AG04450 (cell line): ENCODE measurements around the gene PI4KB. TPM values are rescaled to one million over a fixed set of nuclear protein-coding genes. Genes with fewer than 3 reads are reported as not detected.

Source experiments
- CTCF ChIA-PET: fragments of 300-600, 350-600 bp; formaldehyde crosslinking; extraction: SDS; loops from one replicate; lab custom pipeline; 2022; ENCODE audit warnings: antibody characterized with exemption, inconsistent platforms; lab: Charles Lee
- POLR2A ChIA-PET: fragments of 350-600 bp; formaldehyde crosslinking; extraction: SDS; loops from one replicate; lab custom pipeline; 2021; ENCODE audit warnings: antibody characterized with exemption, inconsistent platforms; lab: Yijun Ruan, JAX
- DNase-seq: peaks from one replicate; pipeline ENCODE4 v3.0.0-alpha.2; 2011; ENCODE audit warnings: low read depth, low spot score
- H3K27ac ChIP-seq: one replicate; pipeline ENCODE4 v1.5.1; 2012; ENCODE audit warnings: low read depth, low read length, control low read depth
- H3K27me3 ChIP-seq: one replicate; pipeline ENCODE4 v1.6.0; 2012; ENCODE audit warnings: low read length; ENCODE audit not compliant: control insufficient read depth, insufficient read depth
- H3K4me3 ChIP-seq: 2 replicates; pipeline ENCODE4 v1.5.1; 2011; ENCODE audit warnings: mild to moderate bottlenecking, low read depth, low read length, control low read depth
- H3K9me3 ChIP-seq: 2 replicates; pipeline ENCODE4 v1.5.1; 2012; ENCODE audit warnings: low read length; ENCODE audit not compliant: control insufficient read depth, insufficient read depth
- polyA plus RNA-seq: library from polyadenylated mRNA; depleted of rRNA; stranded (reverse); fragments of >200 nt; gene quantifications from 2 replicates; pipeline ENCODE4 v1.2.3, GENCODE V29; 2011
- TF ChIP-seq, protein P1 (sequence below): IDR thresholded peaks from 2 replicates; pipeline ENCODE4 v1.5.1; 2011; ENCODE audit warnings: low read depth, low read length, control low read depth, inconsistent platforms

The PI4KB gene
- polyA plus RNA-seq, 1 experiment, result 75.2 TPM

DNA sequence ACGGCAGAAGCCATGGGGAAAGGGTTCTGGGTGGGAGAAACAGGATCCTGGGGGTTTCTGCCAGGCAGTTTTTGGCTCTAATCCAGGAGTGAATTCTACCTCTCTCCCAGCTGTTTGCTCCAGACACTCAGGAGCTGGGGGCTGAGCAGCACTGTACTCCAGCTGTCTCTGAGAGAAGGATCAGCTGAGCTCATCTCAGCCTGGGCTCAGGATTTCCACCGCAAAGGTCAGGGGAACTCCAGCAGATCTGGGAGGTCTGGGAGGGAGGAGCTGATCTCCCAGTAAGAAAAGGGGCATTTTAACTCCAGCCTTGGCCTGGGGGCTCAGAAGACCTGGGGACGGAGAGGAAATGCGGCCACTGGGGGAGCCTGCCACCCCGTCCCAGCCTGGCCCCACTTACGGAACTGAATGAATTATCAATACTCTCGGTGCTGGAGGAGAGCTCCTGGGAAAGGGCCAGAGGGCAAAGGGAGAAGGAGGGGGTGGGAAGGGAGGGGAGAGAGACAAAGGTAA lies 17.3 kb downstream of the PI4KB start:
- TF ChIP-seq, protein P1, sequence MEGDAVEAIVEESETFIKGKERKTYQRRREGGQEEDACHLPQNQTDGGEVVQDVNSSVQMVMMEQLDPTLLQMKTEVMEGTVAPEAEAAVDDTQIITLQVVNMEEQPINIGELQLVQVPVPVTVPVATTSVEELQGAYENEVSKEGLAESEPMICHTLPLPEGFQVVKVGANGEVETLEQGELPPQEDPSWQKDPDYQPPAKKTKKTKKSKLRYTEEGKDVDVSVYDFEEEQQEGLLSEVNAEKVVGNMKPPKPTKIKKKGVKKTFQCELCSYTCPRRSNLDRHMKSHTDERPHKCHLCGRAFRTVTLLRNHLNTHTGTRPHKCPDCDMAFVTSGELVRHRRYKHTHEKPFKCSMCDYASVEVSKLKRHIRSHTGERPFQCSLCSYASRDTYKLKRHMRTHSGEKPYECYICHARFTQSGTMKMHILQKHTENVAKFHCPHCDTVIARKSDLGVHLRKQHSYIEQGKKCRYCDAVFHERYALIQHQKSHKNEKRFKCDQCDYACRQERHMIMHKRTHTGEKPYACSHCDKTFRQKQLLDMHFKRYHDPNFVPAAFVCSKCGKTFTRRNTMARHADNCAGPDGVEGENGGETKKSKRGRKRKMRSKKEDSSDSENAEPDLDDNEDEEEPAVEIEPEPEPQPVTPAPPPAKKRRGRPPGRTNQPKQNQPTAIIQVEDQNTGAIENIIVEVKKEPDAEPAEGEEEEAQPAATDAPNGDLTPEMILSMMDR, result no peak
- H3K9me3 ChIP-seq, result no peaks in the 10 kb centered on the region
- ChIA-PET POLR2A (interaction anchor here (0.6 to 3.0 kb wide), 6 partner anchors 9 to 90 kb away, joined by 3 to 45 read pairs (median 7); partner anchors contain the start of genes PI4KB, SELENBP1 and ZNF687), CTCF (interaction anchor here (0.8 to 16.2 kb wide), 7 partner anchors 9 to 210 kb away, joined by 3 to 427 read pairs (median 4); no protein-coding TSS in a partner anchor)
- H3K27me3 ChIP-seq, result no peaks in the 10 kb centered on the region
- H3K27ac ChIP-seq, result peak overlapping the region; percentile 86
- peak overlapping the region; percentile 21 for H3K4me3 ChIP-seq
- peak; percentile 76 for DNase-seq

DNA sequence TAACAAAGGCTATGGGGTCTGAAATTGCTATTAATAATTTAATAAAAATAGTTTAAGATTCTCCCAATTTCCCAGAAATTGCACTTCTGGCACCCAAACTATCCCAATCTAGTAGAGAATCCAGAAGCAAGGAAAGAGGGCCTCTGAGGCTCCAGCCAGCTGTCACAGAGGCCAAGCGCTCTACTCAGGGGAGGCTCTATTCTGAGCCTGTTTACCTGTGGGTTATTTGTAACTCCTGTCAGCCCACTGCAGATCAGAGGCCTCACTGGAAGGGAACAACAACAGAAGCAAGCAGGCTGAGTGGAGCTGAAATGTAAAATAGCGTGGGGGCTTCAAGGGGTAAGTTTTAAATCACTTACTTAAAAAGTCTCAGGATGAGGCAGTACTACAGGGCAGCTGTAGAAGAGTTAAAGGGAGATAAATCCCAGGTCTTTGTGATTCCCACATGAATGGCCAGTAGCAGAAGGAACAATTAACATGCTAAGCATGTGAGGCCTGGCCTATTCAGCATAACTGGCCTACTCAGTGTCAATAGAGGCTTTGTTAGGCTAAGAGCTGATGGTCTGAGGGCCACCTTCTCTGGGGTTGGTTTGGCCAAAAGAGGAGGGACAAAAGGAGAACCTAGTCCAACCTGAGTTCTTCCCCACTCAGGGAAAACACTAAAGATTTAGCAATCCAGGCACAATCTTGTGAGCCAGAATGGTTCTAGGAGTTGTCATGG lies 32.3 kb downstream of the PI4KB start:
- CTCF ChIA-PET, result interaction anchor here (3.4 kb wide), 1 partner anchor 46 kb away, joined by 71 read pairs; no protein-coding TSS in a partner anchor
- H3K27ac ChIP-seq, result no peak overlapping the region
- no peaks in the 10 kb centered on the region for H3K27me3 ChIP-seq
- TF ChIP-seq, protein P1, result no peak
- no peaks in the 10 kb centered on the region for H3K9me3 ChIP-seq
- H3K4me3 ChIP-seq, result no peak overlapping the region
- no peak for DNase-seq
- POLR2A ChIA-PET, result interaction anchor here (1.2 kb wide), 1 partner anchor 13 kb away, joined by 3 read pairs; the partner anchor contains the start of gene ZNF687

DNA sequence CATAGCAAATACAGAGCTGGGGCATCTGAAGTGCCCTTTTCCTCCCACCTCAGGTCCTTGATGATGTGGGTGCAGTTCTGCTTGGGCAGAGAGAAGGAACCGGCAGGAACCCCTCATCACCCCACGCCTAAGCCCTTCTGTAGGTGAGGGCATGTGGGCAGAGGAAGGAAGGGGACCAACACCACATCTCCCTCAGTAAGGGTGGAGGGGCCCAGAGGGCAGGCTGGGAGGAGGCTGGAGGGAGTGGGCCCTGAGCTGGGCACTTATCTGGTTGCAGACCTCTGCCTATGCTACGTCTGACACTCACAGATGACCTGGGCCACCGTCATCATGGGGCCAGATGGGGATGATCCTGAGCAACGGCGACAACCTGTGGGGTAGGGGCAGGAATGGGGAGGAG lies 34.1 kb downstream of the PI4KB start:
- Histone ChIP-seq H3K27me3 (no peaks in the 10 kb centered on the region), H3K4me3 (no peak overlapping the region), H3K27ac (no peak overlapping the region), H3K9me3 (no peaks in the 10 kb centered on the region)
- CTCF ChIA-PET, result interaction anchor here (0.7 to 1.5 kb wide), 3 partner anchors 47 to 1070 kb away, joined by 3 to 4 read pairs (median 4); no protein-coding TSS in a partner anchor
- TF ChIP-seq, protein P1, result no peak
- POLR2A ChIA-PET, result interaction anchor here (0.8 kb wide), 1 partner anchor 12 kb away, joined by 7 read pairs; no protein-coding TSS in a partner anchor
- no peak for DNase-seq

DNA sequence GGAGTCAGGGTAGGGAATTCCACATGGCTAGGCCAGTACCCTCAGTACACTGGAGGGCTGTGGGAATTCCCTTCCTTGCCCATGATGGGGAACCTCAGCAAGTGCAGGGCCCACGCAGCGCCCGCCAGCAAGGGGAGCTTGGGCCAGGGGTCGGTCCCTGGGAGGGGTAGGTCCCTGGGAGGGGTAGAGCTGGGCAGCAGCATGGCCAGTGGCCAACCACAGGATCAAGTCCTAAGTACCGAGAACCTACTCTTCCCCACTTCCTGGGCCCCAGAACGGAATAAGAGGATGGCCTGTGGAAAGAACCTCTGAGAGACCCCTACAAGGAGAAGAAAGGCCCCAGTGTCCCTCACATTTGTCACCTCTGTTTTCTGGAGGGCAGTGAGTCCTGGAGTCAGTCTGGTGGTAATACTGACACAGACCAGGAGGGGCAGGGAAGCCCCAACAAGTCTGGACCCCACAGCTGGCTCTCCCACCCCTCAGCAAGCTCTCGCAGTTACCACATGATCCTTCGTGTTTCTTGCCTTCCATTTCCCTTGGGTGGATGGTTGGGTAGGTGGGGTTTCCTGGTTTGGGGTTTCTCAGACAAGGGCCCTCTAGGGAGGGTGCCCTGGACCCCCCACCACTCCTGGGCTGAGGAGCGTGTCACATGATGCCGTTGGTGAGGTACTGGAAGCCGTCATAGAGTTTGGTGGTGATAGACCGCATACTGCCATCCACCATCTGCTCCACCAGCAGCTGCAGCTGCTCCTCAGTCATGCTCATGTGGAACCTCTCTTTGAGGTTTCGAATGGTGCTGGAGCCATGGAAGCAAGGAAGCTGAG lies 34.8 kb downstream of the PI4KB start:
- Histone ChIP-seq H3K27me3 (no peaks in the 10 kb centered on the region), H3K9me3 (no peaks in the 10 kb centered on the region), H3K4me3 (no peak overlapping the region), H3K27ac (no peak overlapping the region)
- no peak for DNase-seq
- TF ChIP-seq, protein P1, result no peak
- ChIA-PET POLR2A (interaction anchor here (0.6 to 1.3 kb wide), 4 partner anchors 9 to 145 kb away, joined by 3 to 7 read pairs (median 4); no protein-coding TSS in a partner anchor), CTCF (interaction anchor here (0.7 to 1.5 kb wide), 5 partner anchors 8 to 201 kb away, joined by 3 to 4 read pairs (median 4); no protein-coding TSS in a partner anchor)
